IMR-90 (cell line): ENCODE measurements around the gene ARHGEF4. TPM values are rescaled to one million over a fixed set of nuclear protein-coding genes. Genes with fewer than 3 reads are reported as not detected.

Experiments used
- ATAC-seq: fragments of 200-7000 bp; cut with Tn5 transposase; 2 replicates; pipeline ENCODE4 v1.9.1; 2020; ENCODE audit warnings: low read depth, mild to moderate bottlenecking, moderate library complexity
- BruUV-seq: library from RNA; stranded (reverse); fragments of 400-500 nt; replicated peaks from 2 replicates; lab custom pipeline; 2021; lab: Mats Ljungman, UMichigan
- CTCF ChIA-PET: fragments of 300-600 bp; formaldehyde crosslinking; extraction: SDS; loops from one replicate; lab custom pipeline; 2021; ENCODE audit warnings: antibody characterized with exemption; lab: Yijun Ruan, JAX
- POLR2A ChIA-PET: fragments of 300-600 bp; sonication (Branson Sonifier 250); formaldehyde crosslinking; loops from one replicate; lab custom pipeline; 2022; ENCODE audit warnings: antibody characterized with exemption; ENCODE audit not compliant: unreplicated experiment; lab: Charles Lee
- DNase-seq: peaks from one replicate; pipeline ENCODE4 v3.0.0; 2013
- H2AFZ ChIP-seq: replicated peaks from 2 replicates; pipeline ENCODE3; 2013; ENCODE audit warnings: low read length, mild to moderate bottlenecking; ENCODE audit not compliant: poor library complexity
- H2AK5ac ChIP-seq: 2 replicates; pipeline ENCODE4 v1.6.1; 2013; ENCODE audit warnings: low read depth, low read length, inconsistent platforms
- H2AK9ac ChIP-seq: replicated peaks from 2 replicates; pipeline ENCODE3; 2013; ENCODE audit warnings: mild to moderate bottlenecking, low read depth, low read length, moderate library complexity; ENCODE audit not compliant: poor library complexity
- H2BK120ac ChIP-seq: 2 replicates; pipeline ENCODE4 v1.6.1; 2013; ENCODE audit warnings: low read depth, low read length, inconsistent platforms
- H2BK15ac ChIP-seq: 3 replicates; pipeline ENCODE4 v1.6.1; 2013; ENCODE audit warnings: low read depth, low read length, inconsistent platforms
- H2BK20ac ChIP-seq: 2 replicates; pipeline ENCODE4 v1.6.1; 2013; ENCODE audit warnings: low read depth, mild to moderate bottlenecking, inconsistent platforms, low read length, moderate library complexity
- H2BK5ac ChIP-seq: 2 replicates; pipeline ENCODE4 v1.6.1; 2013; ENCODE audit warnings: mild to moderate bottlenecking, low read depth, low read length, inconsistent platforms; ENCODE audit not compliant: poor library complexity, severe bottlenecking
- H3K14ac ChIP-seq: replicated peaks from 2 replicates; pipeline ENCODE4 v1.6.1; 2013; ENCODE audit warnings: low read depth, low read length, inconsistent platforms
- H3K18ac ChIP-seq: 2 replicates; pipeline ENCODE4 v1.6.1; 2013; ENCODE audit warnings: low read depth, low read length, control low read depth
- H3K23ac ChIP-seq: 2 replicates; pipeline ENCODE4 v1.6.1; 2013; ENCODE audit warnings: low read depth, low read length, inconsistent platforms
- H3K27ac ChIP-seq: 2 replicates; pipeline ENCODE4 v1.5.1; 2013; ENCODE audit warnings: mild to moderate bottlenecking, control low read depth, low read length; ENCODE audit not compliant: insufficient read depth
- H3K27me3 ChIP-seq: 2 replicates; pipeline ENCODE4 v1.6.1; 2013; ENCODE audit warnings: low read length; ENCODE audit not compliant: control insufficient read depth, insufficient read depth
- H3K36me3 ChIP-seq: 2 replicates; pipeline ENCODE4 v1.6.1; 2013; ENCODE audit warnings: low read length, mixed read lengths; ENCODE audit not compliant: control insufficient read depth, insufficient read depth
- H3K4ac ChIP-seq: 2 replicates; pipeline ENCODE4 v1.6.1; 2013; ENCODE audit warnings: low read depth, low read length, inconsistent platforms
- H3K4me1 ChIP-seq: 2 replicates; pipeline ENCODE4 v1.6.1; 2013; ENCODE audit warnings: low read length, mixed read lengths; ENCODE audit not compliant: control insufficient read depth, insufficient read depth
- H3K4me2 ChIP-seq: 2 replicates; pipeline ENCODE4 v1.6.1; 2013; ENCODE audit warnings: low read depth, mild to moderate bottlenecking, control low read depth, low read length, moderate library complexity
- H3K4me3 ChIP-seq: 2 replicates; pipeline ENCODE4 v1.5.1; 2013; ENCODE audit warnings: low read depth, mild to moderate bottlenecking, control low read depth, low read length, moderate library complexity; ENCODE audit not compliant: insufficient read depth
- H3K56ac ChIP-seq: 2 replicates; pipeline ENCODE4 v1.6.1; 2013; ENCODE audit warnings: low read length, inconsistent platforms; ENCODE audit not compliant: insufficient read depth; ENCODE audit errors: extremely low read depth
- H3K79me1 ChIP-seq, 2 experiments: 2 replicates each; pipeline ENCODE4 v1.6.1; 2013; ENCODE audit warnings: low read length in 2 of 2, inconsistent platforms in 1 of 2, low read depth in 1 of 2
- H3K9ac ChIP-seq: 2 replicates; pipeline ENCODE4 v1.6.1; 2013; ENCODE audit warnings: low read depth, low read length, control low read depth
- H3K9me1 ChIP-seq: 2 replicates; pipeline ENCODE4 v1.6.1; 2013; ENCODE audit warnings: low read length, inconsistent platforms; ENCODE audit not compliant: insufficient read depth
- H3K9me3 ChIP-seq: 2 replicates; pipeline ENCODE4 v1.6.1; 2013; ENCODE audit warnings: low read length; ENCODE audit not compliant: control insufficient read depth, insufficient read depth
- H4K20me1 ChIP-seq: 2 replicates; pipeline ENCODE4 v1.6.1; 2013; ENCODE audit warnings: low read length, inconsistent platforms; ENCODE audit not compliant: insufficient read depth
- H4K5ac ChIP-seq: 2 replicates; pipeline ENCODE4 v1.6.1; 2013; ENCODE audit warnings: mild to moderate bottlenecking, low read depth, low read length, control low read depth
- H4K8ac ChIP-seq, 2 experiments: 2 replicates each; pipeline ENCODE4 v1.6.1; 2013; ENCODE audit warnings: low read depth in 2 of 2, low read length in 2 of 2, control low read depth in 1 of 2, inconsistent platforms in 1 of 2
- H4K91ac ChIP-seq: 2 replicates; pipeline ENCODE4 v1.6.1; 2013; ENCODE audit warnings: low read depth, low read length, inconsistent platforms; ENCODE audit not compliant: insufficient read depth
- CHD1 ChIP-seq: IDR thresholded peaks from 2 replicates; pipeline ENCODE4 v1.6.1; 2012; ENCODE audit warnings: low read depth, low read length, improper control_type of control experiment
- FOS ChIP-seq: fragments of 150-350 bp; IDR thresholded peaks from 2 replicates; pipeline ENCODE4 v1.6.1; 2016; ENCODE audit warnings: low read depth, low read length
- WGBS, 2 experiments: methylation state at CpG; one replicate each; pipeline versions ENCODE4 v1.1.5 to v1.1.7; 2013; ENCODE audit warnings: missing lambda C conversion rate in 2 of 2; ENCODE audit not compliant: insufficient read length in 1 of 2; ENCODE audit errors: extremely low coverage in 2 of 2; 5-methylcytosine and 5-hydroxymethylcytosine counted together
- dilution Hi-C: fragments of 300-500 bp; cut with HindIII; formaldehyde crosslinking; loops from one replicate; pipeline ENCODE4 v1.14.3; 2018; ENCODE audit warnings: low sequenced_read_pairs; ENCODE audit not compliant: unreplicated experiment
- in situ Hi-C: fragments of 300-500 bp; cut with MboI; formaldehyde crosslinking; loops from 3 replicates; pipeline ENCODE4 v1.14.3; 2019; ENCODE audit warnings: low sequenced_read_pairs, inconsistent platforms, mixed read lengths
- intact Hi-C: fragments of 100-400 bp; cut with micrococcal nuclease; formaldehyde crosslinking; loops from 2 replicates; pipeline ENCODE4 v1.10.0; 2022
- polyA plus RNA-seq, 3 experiments: library from polyadenylated mRNA; depleted of rRNA; stranded (reverse); fragments of >200 nt; gene quantifications; 2 replicates each; pipeline ENCODE4 v1.2.3, GENCODE V29; 2012; ENCODE audit warnings: low replicate concordance in 1 of 3
- total RNA-seq: library from RNA; depleted of rRNA; stranded (reverse); fragments of >200 nt; gene quantifications from 2 replicates; pipeline ENCODE4 v1.2.3, GENCODE V29; 2012
- TF ChIP-seq, protein P1 (sequence below): conservative IDR thresholded peaks from 2 replicates; pipeline ENCODE4 v1.5.1; 2012; ENCODE audit warnings: mild to moderate bottlenecking, low read depth, low read length, improper control_type of control experiment

ARHGEF4 gene
- total and polyA plus RNA-seq, 2 of the 4 experiments (the other 2 are of a cell fraction) = 2.7 to 5.0 TPM

DNA sequence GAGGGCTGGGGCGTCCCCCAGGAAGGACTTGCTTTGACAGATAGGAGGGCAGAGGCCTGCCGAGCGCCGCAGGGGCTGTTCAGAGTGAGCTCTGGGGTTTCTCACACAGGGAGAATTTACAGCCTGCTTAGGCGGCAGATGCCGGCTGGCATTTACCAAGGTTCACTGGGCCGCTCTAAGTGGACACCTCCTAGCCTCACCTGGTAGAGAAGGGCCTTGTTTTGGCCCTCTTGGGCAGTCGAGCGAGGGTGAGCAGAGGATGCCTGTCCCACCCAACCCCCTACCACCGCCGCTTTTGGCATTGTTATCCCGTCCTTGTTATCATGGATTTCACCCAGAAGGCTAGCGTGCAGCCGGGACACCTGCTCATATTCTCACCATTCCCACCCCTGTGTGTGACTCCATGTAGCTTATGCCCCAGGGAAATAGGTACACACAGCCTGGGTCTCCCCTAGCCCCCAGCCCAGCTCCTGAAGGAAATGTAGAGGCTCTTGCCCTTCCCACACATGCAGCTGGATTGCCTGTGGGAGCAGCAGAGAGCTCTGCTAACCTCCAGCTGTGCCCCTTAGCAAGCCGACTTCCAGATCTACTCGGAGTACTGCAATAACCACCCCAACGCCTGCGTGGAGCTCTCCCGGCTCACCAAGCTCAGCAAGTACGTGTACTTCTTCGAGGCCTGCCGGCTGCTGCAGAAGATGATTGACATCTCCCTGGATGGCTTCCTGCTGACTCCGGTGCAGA lies 204.1 kb downstream of the ARHGEF4 start:
- TF ChIP-seq, protein P1, sequence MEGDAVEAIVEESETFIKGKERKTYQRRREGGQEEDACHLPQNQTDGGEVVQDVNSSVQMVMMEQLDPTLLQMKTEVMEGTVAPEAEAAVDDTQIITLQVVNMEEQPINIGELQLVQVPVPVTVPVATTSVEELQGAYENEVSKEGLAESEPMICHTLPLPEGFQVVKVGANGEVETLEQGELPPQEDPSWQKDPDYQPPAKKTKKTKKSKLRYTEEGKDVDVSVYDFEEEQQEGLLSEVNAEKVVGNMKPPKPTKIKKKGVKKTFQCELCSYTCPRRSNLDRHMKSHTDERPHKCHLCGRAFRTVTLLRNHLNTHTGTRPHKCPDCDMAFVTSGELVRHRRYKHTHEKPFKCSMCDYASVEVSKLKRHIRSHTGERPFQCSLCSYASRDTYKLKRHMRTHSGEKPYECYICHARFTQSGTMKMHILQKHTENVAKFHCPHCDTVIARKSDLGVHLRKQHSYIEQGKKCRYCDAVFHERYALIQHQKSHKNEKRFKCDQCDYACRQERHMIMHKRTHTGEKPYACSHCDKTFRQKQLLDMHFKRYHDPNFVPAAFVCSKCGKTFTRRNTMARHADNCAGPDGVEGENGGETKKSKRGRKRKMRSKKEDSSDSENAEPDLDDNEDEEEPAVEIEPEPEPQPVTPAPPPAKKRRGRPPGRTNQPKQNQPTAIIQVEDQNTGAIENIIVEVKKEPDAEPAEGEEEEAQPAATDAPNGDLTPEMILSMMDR = 0 out of 2 replicates have a peak, but pooled peaks have one; percentile 13
- TF ChIP-seq CHD1 = no peak
- TF ChIP-seq FOS = no peak
- dilution Hi-C loops (no loop called here), intact Hi-C loops (no loop called here), in situ Hi-C loops (no loop called here)
- Histone ChIP-seq H3K4me1 (no peaks in the 10 kb centered on the region), H3K4me3 (no peak overlapping the region), H3K9me1 (no peaks in the 10 kb centered on the region), H3K56ac (no peak overlapping the region), H4K8ac (no peak overlapping the region), H3K4ac (no peak overlapping the region), H3K79me1 (no peaks in the 10 kb centered on the region), H2BK120ac (no peak overlapping the region), H2BK20ac (no peak overlapping the region), H4K20me1 (peaks cover 5% of the 10 kb centered on the region; the same call in 1 of the 2 replicates), H3K9me3 (no peaks in the 10 kb centered on the region), H2BK15ac (no peak overlapping the region), H3K23ac (no peak overlapping the region), H2AFZ (peak overlapping the region; percentile 32), H4K5ac (no peak overlapping the region), H4K91ac (no peak overlapping the region), H3K27me3 (peaks cover 19% of the 10 kb centered on the region; the same call in 1 of the 2 replicates), H3K14ac (no peak overlapping the region), H3K9ac (no peak overlapping the region), H2BK5ac (no peak overlapping the region), H3K4me2 (no peak overlapping the region), H3K18ac (no peak overlapping the region), H2AK9ac (peak overlapping the region; percentile 65), H2AK5ac (no peak overlapping the region), H3K36me3 (no peaks in the 10 kb centered on the region; the same call in none of the 2 replicates), H3K27ac (no peak overlapping the region)
- WGBS, 2 experiments = 50% methylated on average over 10 of the region's 23 CpGs; no CpG with 5 or more reads in 1 of the 2 experiments
- ChIA-PET POLR2A (no interaction called here), CTCF (no interaction called here)
- peak; percentile 24; the same call in 1 of the 2 replicates for ATAC-seq
- BruUV-seq = no TSS peak
- DNase-seq = no peak
